ENCODE results near the gene ATRN.
A peak's percentile ranks its signal among the peaks of the same experiment; 100 is the strongest.

DNA sequence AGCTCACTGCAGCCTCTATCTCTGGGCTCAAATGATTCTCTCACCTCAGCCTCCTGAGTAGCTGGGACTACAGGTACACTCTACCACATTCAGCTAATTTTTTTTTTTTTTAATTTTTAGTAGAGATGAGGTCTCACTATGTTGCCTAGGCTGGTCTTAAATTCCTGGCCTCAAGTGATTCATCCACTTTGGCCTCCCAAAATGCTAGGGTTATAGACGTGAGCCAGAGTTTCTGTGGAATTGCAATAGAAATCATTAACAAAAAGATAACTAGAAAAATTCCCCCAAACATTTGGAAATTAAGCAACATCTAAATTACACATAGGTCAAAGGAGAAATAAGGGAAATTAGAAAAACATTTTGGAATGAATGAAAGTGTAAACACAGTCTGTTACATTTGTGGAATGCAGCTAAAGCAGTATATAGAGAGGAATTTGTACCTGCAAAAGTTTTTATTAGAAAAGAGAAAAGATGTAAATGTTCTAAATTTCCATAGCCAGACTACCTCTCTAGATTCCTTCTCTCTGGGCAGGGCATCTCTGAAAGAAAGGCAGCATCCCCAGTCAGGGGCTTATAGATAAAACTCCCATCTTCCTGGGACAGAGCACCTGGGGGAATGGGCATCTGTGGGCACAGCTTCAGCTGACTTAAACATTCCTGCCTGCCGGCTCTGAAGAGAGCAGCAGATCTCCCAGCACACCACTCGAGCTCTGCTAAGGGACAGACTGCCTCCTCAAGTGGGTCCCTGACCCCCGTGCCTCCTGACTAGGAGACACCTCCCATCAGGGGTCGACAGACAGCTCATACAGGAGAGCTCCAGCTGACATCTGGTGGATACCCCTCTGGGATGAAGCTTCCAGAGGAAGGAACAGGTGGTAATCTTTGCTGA is 51.3 kb downstream of the ATRN start:
- TF ChIP-seq, protein P1, sequence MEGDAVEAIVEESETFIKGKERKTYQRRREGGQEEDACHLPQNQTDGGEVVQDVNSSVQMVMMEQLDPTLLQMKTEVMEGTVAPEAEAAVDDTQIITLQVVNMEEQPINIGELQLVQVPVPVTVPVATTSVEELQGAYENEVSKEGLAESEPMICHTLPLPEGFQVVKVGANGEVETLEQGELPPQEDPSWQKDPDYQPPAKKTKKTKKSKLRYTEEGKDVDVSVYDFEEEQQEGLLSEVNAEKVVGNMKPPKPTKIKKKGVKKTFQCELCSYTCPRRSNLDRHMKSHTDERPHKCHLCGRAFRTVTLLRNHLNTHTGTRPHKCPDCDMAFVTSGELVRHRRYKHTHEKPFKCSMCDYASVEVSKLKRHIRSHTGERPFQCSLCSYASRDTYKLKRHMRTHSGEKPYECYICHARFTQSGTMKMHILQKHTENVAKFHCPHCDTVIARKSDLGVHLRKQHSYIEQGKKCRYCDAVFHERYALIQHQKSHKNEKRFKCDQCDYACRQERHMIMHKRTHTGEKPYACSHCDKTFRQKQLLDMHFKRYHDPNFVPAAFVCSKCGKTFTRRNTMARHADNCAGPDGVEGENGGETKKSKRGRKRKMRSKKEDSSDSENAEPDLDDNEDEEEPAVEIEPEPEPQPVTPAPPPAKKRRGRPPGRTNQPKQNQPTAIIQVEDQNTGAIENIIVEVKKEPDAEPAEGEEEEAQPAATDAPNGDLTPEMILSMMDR (IDR thresholded peaks at IDR 0.05; ENCODE audit: low read depth, low read length, missing input control) = no peak
- TF ChIP-seq JUND (IDR thresholded peaks at IDR 0.05) (no peak), MAX (IDR thresholded peaks at IDR 0.05) (no peak), HNF4A (conservative IDR thresholded peaks at IDR 0.05) (peak; percentile 24 to 38), YY1 (IDR thresholded peaks at IDR 0.05) (no peak), HNF4G (IDR thresholded peaks at IDR 0.05) (no peak)

Measured in liver (tissue), 3 donors.